Liver (tissue), 9 donors: ENCODE data around the gene TMCO1. TPM values are rescaled to one million over a fixed set of nuclear protein-coding genes. Genes with fewer than 3 reads are reported as not detected.

Source experiments
- DNase-seq: peaks from one replicate; pipeline ENCODE4 v3.0.0-alpha.2; 2017; ENCODE audit warnings: low spot score
- H3K27ac ChIP-seq, 2 donors: one replicate each; pipeline ENCODE4 v1.7.0; 2013; ENCODE audit warnings: inconsistent platforms in 2 of 2, low read length in 2 of 2, control low read depth in 1 of 2, low read depth in 1 of 2, mild to moderate bottlenecking in 1 of 2
- H3K27me3 ChIP-seq, 4 donors: one replicate each; pipeline versions ENCODE4 v1.6.1 to v1.7.0; 2013; ENCODE audit warnings: low read length in 3 of 4, inconsistent platforms in 1 of 4, mild to moderate bottlenecking in 1 of 4, moderate library complexity in 1 of 4; ENCODE audit not compliant: control insufficient read depth in 4 of 4, insufficient read depth in 4 of 4
- H3K36me3 ChIP-seq, 4 donors: one replicate each; pipeline versions ENCODE4 v1.6.1 to v1.7.0; 2013; ENCODE audit warnings: low read length in 3 of 4, mild to moderate bottlenecking in 3 of 4, low read depth in 1 of 4, moderate library complexity in 1 of 4; ENCODE audit not compliant: control insufficient read depth in 4 of 4, insufficient read depth in 3 of 4
- H3K4me1 ChIP-seq, 4 donors: one replicate each; pipeline versions ENCODE4 v1.6.1 to v1.7.0; 2013; ENCODE audit warnings: low read length in 3 of 4, mild to moderate bottlenecking in 3 of 4, moderate library complexity in 1 of 4; ENCODE audit not compliant: control insufficient read depth in 4 of 4, insufficient read depth in 4 of 4
- H3K4me3 ChIP-seq, 3 donors: one replicate each; pipeline versions ENCODE4 v1.6.1 to v1.7.0; 2013; ENCODE audit warnings: low read length in 3 of 3, control low read depth in 1 of 3, low read depth in 1 of 3, mild to moderate bottlenecking in 1 of 3
- H3K9ac ChIP-seq, 2 donors: one replicate each; pipeline ENCODE4 v1.7.0; 2013; ENCODE audit warnings: low read length in 2 of 2, mild to moderate bottlenecking in 2 of 2, moderate library complexity in 2 of 2, control low read depth in 1 of 2, low read depth in 1 of 2
- H3K9me3 ChIP-seq, 4 donors: one replicate each; pipeline versions ENCODE4 v1.6.1 to v1.7.0; 2013; ENCODE audit warnings: low read length in 3 of 4; ENCODE audit not compliant: control insufficient read depth in 4 of 4
- EGR1 ChIP-seq, 2 donors: IDR thresholded peaks; 2 replicates each; pipeline ENCODE4 v1.6.1; 2016 to 2018; ENCODE audit warnings: antibody characterized with exemption in 2 of 2, low read depth in 2 of 2
- FOXA1 ChIP-seq: IDR thresholded peaks from 2 replicates; pipeline ENCODE4 v1.6.1; 2016; ENCODE audit warnings: antibody characterized with exemption
- FOXA2 ChIP-seq: IDR thresholded peaks from 2 replicates; pipeline ENCODE4 v1.6.1; 2016; ENCODE audit warnings: antibody characterized with exemption
- GABPA ChIP-seq, 2 donors: IDR thresholded peaks in 1 of 2; conservative IDR thresholded peaks in 1 of 2; 2 replicates each; pipeline ENCODE4 v1.6.1; 2016; ENCODE audit warnings: antibody characterized with exemption in 2 of 2, mild to moderate bottlenecking in 1 of 2, moderate library complexity in 1 of 2
- HNF4A ChIP-seq, 2 donors: conservative IDR thresholded peaks; 2 replicates each; pipeline ENCODE4 v1.6.1; 2016; ENCODE audit warnings: antibody characterized with exemption in 2 of 2, mild to moderate bottlenecking in 2 of 2
- HNF4G ChIP-seq: IDR thresholded peaks from 2 replicates; pipeline ENCODE4 v1.6.1; 2016; ENCODE audit warnings: antibody characterized with exemption
- JUND ChIP-seq, 2 donors: IDR thresholded peaks; 2 replicates each; pipeline ENCODE4 v1.6.1; 2016; ENCODE audit warnings: antibody characterized with exemption in 2 of 2
- NR2F2 ChIP-seq: IDR thresholded peaks from 2 replicates; pipeline ENCODE4 v1.6.1; 2016; ENCODE audit warnings: antibody characterized with exemption
- RAD21 ChIP-seq, 2 donors: IDR thresholded peaks; 2 replicates each; pipeline ENCODE4 v1.6.1; 2016; ENCODE audit warnings: antibody characterized with exemption in 2 of 2, mild to moderate bottlenecking in 2 of 2
- RXRA ChIP-seq, 2 donors: IDR thresholded peaks; 2 replicates each; pipeline ENCODE4 v1.6.1; 2017 to 2018; ENCODE audit warnings: antibody characterized with exemption in 2 of 2, mild to moderate bottlenecking in 1 of 2
- SP1 ChIP-seq: IDR thresholded peaks from 2 replicates; pipeline ENCODE4 v1.6.1; 2018; ENCODE audit warnings: antibody characterized with exemption, mild to moderate bottlenecking
- TAF1 ChIP-seq: conservative IDR thresholded peaks from 2 replicates; pipeline ENCODE4 v1.6.1; 2016; ENCODE audit warnings: antibody characterized with exemption, mild to moderate bottlenecking
- YY1 ChIP-seq: IDR thresholded peaks from 2 replicates; pipeline ENCODE4 v1.6.1; 2016; ENCODE audit warnings: antibody characterized with exemption, mild to moderate bottlenecking
- WGBS: extraction: QIAGEN DNeasy Blood & Tissue Kit; methylation state at CpG from one replicate; pipeline ENCODE4 v1.1.7; 2013; 5-methylcytosine and 5-hydroxymethylcytosine counted together
- polyA plus RNA-seq, 2 donors: library from polyadenylated mRNA; stranded (reverse) in 1 of 2; unstranded in 1 of 2; fragments of 200-250 nt in 1 of 2; fragments of >200 nt in 1 of 2; fragmentation: Nextera tagmentation in 1 of 2; extraction: Ambion mirVana in 1 of 2; gene quantifications; one replicate each; pipeline versions ENCODE4 v1.2.1 to v1.2.3, GENCODE V29; 2013 to 2015
- total RNA-seq, 2 donors: library from RNA; depleted of rRNA; stranded (reverse); fragments of >200 nt; gene quantifications; one replicate each; pipeline ENCODE4 v1.2.3, GENCODE V29; 2014
- TF ChIP-seq, protein P1 (sequence below): fragments of 150-350 bp; IDR thresholded peaks from 2 replicates; pipeline ENCODE4 v1.5.1; 2017; ENCODE audit warnings: improper control_type of control experiment, low read depth, low read length; ENCODE audit not compliant: missing input control
- TF ChIP-seq, protein P2 (sequence below): IDR thresholded peaks from 2 replicates; pipeline ENCODE4 v1.6.1; 2016; ENCODE audit warnings: antibody characterized with exemption
- TF ChIP-seq, protein P3 (sequence below): IDR thresholded peaks from 2 replicates; pipeline ENCODE4 v1.6.1; 2016; ENCODE audit warnings: antibody characterized with exemption
- TF ChIP-seq, protein P4 (sequence below): IDR thresholded peaks from 2 replicates; pipeline ENCODE4 v1.6.1; 2016; ENCODE audit warnings: antibody characterized with exemption, mild to moderate bottlenecking
- TF ChIP-seq, protein P5 (sequence below): IDR thresholded peaks from 2 replicates; pipeline ENCODE4 v1.6.1; 2016; ENCODE audit warnings: antibody characterized with exemption
- donor health status: healthy.
- donor health status: healthy.
- donor health status: healthy.
- donor health status: healthy.
- donor health status: healthy.

Gene TMCO1
- total and polyA plus RNA-seq, 4 donors: 53.8 to 170 (median 71.2) TPM

DNA sequence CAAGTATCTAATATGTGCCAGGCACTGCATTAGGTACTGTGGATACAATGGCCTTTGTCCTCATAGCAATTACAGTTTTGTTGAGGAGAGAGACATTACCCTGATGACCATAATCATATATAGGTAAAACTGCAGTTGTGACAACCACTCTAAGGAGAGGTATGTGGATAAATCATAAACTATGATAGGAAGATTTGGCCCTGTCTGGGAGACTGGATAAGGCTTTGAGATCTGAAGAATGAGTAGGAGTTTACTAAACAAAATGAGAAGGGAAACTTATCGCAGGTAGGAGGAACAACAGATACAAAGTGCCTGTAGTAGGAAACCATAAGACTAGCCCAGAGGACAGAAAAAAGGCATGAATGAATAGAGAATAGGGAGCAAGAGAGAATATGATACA, 4.4 kb downstream of the TMCO1 start (continued):
- TF ChIP-seq, protein P1, sequence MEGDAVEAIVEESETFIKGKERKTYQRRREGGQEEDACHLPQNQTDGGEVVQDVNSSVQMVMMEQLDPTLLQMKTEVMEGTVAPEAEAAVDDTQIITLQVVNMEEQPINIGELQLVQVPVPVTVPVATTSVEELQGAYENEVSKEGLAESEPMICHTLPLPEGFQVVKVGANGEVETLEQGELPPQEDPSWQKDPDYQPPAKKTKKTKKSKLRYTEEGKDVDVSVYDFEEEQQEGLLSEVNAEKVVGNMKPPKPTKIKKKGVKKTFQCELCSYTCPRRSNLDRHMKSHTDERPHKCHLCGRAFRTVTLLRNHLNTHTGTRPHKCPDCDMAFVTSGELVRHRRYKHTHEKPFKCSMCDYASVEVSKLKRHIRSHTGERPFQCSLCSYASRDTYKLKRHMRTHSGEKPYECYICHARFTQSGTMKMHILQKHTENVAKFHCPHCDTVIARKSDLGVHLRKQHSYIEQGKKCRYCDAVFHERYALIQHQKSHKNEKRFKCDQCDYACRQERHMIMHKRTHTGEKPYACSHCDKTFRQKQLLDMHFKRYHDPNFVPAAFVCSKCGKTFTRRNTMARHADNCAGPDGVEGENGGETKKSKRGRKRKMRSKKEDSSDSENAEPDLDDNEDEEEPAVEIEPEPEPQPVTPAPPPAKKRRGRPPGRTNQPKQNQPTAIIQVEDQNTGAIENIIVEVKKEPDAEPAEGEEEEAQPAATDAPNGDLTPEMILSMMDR: no peak
- TF ChIP-seq RXRA (IDR thresholded peaks at IDR 0.05) (no peak), SP1 (no peak), HNF4G (no peak), EGR1 (IDR thresholded peaks at IDR 0.05; ENCODE audit: low read depth in 2 of 2) (no peak), NR2F2 (no peak), RAD21 (IDR thresholded peaks at IDR 0.05) (no peak), GABPA (IDR thresholded peaks at IDR 0.05 in 1 of 2, conservative IDR thresholded peaks at IDR 0.05 in 1 of 2) (no peak), FOXA2 (no peak)
- TF ChIP-seq, protein P2, sequence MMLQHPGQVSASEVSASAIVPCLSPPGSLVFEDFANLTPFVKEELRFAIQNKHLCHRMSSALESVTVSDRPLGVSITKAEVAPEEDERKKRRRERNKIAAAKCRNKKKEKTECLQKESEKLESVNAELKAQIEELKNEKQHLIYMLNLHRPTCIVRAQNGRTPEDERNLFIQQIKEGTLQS: no peak
- TF ChIP-seq, protein P3, sequence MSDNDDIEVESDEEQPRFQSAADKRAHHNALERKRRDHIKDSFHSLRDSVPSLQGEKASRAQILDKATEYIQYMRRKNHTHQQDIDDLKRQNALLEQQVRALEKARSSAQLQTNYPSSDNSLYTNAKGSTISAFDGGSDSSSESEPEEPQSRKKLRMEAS: no peak

DNA sequence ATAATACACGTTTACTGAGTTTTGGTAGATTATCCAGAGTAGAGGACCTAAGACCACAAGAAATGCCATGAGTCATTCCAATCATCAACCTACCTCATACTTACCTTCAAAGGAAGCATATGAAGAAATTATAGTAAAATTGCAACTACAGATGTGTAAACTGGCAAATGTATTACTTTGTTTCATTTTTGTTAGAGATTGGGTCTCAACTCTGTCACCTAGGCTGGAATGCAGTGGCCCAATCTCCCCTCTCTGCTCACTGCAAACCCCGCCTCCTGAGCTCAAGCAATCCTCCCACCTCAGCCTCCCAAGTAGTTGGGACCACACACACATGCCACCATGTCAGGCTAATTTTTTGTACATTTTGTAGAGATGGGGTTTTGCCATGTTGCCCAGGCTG, 5.2 kb downstream of the TMCO1 start:
- Histone ChIP-seq H3K9me3 (no peaks in the 10 kb centered on the region), H3K4me1 (peaks cover 8 to 23% (median 11%) of the 10 kb centered on the region in 4 donors), H3K36me3 (peaks cover 1 to 26% (median 19%) of the 10 kb centered on the region in 4 donors), H3K4me3 (no peak overlapping the region), H3K9ac (no peak overlapping the region), H3K27ac (no peak overlapping the region), H3K27me3 (no peaks in the 10 kb centered on the region)
- TF ChIP-seq, protein P1: no peak
- TF ChIP-seq, protein P4, sequence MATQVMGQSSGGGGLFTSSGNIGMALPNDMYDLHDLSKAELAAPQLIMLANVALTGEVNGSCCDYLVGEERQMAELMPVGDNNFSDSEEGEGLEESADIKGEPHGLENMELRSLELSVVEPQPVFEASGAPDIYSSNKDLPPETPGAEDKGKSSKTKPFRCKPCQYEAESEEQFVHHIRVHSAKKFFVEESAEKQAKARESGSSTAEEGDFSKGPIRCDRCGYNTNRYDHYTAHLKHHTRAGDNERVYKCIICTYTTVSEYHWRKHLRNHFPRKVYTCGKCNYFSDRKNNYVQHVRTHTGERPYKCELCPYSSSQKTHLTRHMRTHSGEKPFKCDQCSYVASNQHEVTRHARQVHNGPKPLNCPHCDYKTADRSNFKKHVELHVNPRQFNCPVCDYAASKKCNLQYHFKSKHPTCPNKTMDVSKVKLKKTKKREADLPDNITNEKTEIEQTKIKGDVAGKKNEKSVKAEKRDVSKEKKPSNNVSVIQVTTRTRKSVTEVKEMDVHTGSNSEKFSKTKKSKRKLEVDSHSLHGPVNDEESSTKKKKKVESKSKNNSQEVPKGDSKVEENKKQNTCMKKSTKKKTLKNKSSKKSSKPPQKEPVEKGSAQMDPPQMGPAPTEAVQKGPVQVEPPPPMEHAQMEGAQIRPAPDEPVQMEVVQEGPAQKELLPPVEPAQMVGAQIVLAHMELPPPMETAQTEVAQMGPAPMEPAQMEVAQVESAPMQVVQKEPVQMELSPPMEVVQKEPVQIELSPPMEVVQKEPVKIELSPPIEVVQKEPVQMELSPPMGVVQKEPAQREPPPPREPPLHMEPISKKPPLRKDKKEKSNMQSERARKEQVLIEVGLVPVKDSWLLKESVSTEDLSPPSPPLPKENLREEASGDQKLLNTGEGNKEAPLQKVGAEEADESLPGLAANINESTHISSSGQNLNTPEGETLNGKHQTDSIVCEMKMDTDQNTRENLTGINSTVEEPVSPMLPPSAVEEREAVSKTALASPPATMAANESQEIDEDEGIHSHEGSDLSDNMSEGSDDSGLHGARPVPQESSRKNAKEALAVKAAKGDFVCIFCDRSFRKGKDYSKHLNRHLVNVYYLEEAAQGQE: no peak
- TF ChIP-seq, protein P3: no peak
- no peak for TF ChIP-seq HNF4A (conservative IDR thresholded peaks at IDR 0.05)
- no peak for TF ChIP-seq TAF1
- TF ChIP-seq HNF4G: no peak
- no peak for TF ChIP-seq FOXA1
- no peak for TF ChIP-seq RXRA (IDR thresholded peaks at IDR 0.05)
- TF ChIP-seq JUND (IDR thresholded peaks at IDR 0.05): no peak
- TF ChIP-seq SP1: no peak
- no peak for TF ChIP-seq NR2F2
- TF ChIP-seq FOXA2: no peak
- TF ChIP-seq, protein P5, sequence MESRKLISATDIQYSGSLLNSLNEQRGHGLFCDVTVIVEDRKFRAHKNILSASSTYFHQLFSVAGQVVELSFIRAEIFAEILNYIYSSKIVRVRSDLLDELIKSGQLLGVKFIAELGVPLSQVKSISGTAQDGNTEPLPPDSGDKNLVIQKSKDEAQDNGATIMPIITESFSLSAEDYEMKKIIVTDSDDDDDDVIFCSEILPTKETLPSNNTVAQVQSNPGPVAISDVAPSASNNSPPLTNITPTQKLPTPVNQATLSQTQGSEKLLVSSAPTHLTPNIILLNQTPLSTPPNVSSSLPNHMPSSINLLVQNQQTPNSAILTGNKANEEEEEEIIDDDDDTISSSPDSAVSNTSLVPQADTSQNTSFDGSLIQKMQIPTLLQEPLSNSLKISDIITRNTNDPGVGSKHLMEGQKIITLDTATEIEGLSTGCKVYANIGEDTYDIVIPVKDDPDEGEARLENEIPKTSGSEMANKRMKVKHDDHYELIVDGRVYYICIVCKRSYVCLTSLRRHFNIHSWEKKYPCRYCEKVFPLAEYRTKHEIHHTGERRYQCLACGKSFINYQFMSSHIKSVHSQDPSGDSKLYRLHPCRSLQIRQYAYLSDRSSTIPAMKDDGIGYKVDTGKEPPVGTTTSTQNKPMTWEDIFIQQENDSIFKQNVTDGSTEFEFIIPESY: no peak
- TF ChIP-seq RAD21 (IDR thresholded peaks at IDR 0.05): no peak
- TF ChIP-seq YY1: no peak
- 90% methylated on average over 2 of the region's 2 CpGs for WGBS
- no peak for DNase-seq
